Testis (tissue), 2 donors: Measurements from ENCODE around the gene MN1.

Source experiments
- CTCF ChIP-seq, 3 experiments: fragments of 450-650 bp in 2 of 3; fragments of 200-600 bp in 1 of 3; sonication (generic) in 1 of 3; IDR thresholded peaks; one replicate each; pipeline ENCODE4 v1.5.1; 2016 to 2019; ENCODE audit warnings: antibody characterized with exemption in 3 of 3, mild to moderate bottlenecking in 2 of 3, moderate library complexity in 1 of 3
- POLR2A ChIP-seq: fragments of 450-650 bp; IDR thresholded peaks from one replicate; pipeline ENCODE4 v1.6.1; 2017; ENCODE audit warnings: antibody characterized with exemption, mild to moderate bottlenecking, moderate library complexity

- TF ChIP-seq POLR2A (no peak), CTCF (IDR thresholded peaks at IDR 0.05) (no peak)
Measured at GRCh38 chr22:27724157-27724556, 77.4 kb downstream of the MN1 start.
